Measurements from ENCODE around the gene PTGES3L.
"Not testable (repeated sequence)": the region's sequence is repeated elsewhere in the genome, so short reads cannot be mapped to it uniquely, and the experiment has no call there.

Gene PTGES3L

GRCh38 chr17:42997984-42998938 lies 18.4 kb upstream of the PTGES3L start, which contains the start of gene RPL27:
RPL27 (plus strand) TSS chr17:42998419; CDS start chr17:42998751, 332 bp downstream.
- H3K4me1 Mint-ChIP-seq (ENCODE audit: low read depth) = peaks cover 29% of the 10 kb centered on the region

GRCh38 chr17:42997390-42997983 lies 17.6 kb upstream of the PTGES3L start:
- Mint-ChIP-seq H3K4me1 (ENCODE audit: low read depth) (peaks cover 25% of the 10 kb centered on the region), H3K36me3 (peaks cover 11% of the 10 kb centered on the region), H3K4me3 (peak overlapping the region; percentile 98), H3K9me3 (ENCODE audit: low read depth) (no peaks in the 10 kb centered on the region), H3K27ac (peak overlapping the region; percentile 98), H3K27me3 (no peaks in the 10 kb centered on the region)

More at GRCh38 chr17:42997984-42998938, 18.4 kb upstream of the PTGES3L start, which contains the start of gene RPL27:
- Mint-ChIP-seq H3K36me3 (peaks cover 11% of the 10 kb centered on the region), H3K27me3 (no peaks in the 10 kb centered on the region), H3K4me3 (peak within 1 kb of the TSS; percentile 98), H3K27ac (peak within 1 kb of the TSS; percentile 98), H3K9me3 (ENCODE audit: low read depth) (no peaks in the 10 kb centered on the region)

GRCh38 chr17:42993913-42994312 lies 14.0 kb upstream of the PTGES3L start:
- not testable (repeated sequence) for H3K9me3 Mint-ChIP-seq (ENCODE audit: low read depth); H3K4me1 Mint-ChIP-seq (ENCODE audit: low read depth); H3K27me3 Mint-ChIP-seq; H3K36me3 Mint-ChIP-seq; H3K4me3 Mint-ChIP-seq; H3K27ac Mint-ChIP-seq

- no peak overlapping the region for H3K27ac Mint-ChIP-seq
- H3K36me3 Mint-ChIP-seq = peaks cover 9% of the 10 kb centered on the region
- H3K4me1 Mint-ChIP-seq (ENCODE audit: low read depth) = peaks cover 4% of the 10 kb centered on the region
- H3K4me3 Mint-ChIP-seq = no peak overlapping the region
- no peaks in the 10 kb centered on the region for H3K27me3 Mint-ChIP-seq
- no peaks in the 10 kb centered on the region for H3K9me3 Mint-ChIP-seq (ENCODE audit: low read depth)
Observed at GRCh38 chr17:42992872-42993271, 13.0 kb upstream of the PTGES3L start.

- no peak overlapping the region for H3K27ac Mint-ChIP-seq
- no peaks in the 10 kb centered on the region for H3K27me3 Mint-ChIP-seq
- no peak overlapping the region for H3K4me3 Mint-ChIP-seq
- H3K4me1 Mint-ChIP-seq (ENCODE audit: low read depth) = no peaks in the 10 kb centered on the region
- no peaks in the 10 kb centered on the region for H3K9me3 Mint-ChIP-seq (ENCODE audit: low read depth)
- peaks cover 9% of the 10 kb centered on the region for H3K36me3 Mint-ChIP-seq
Observed at GRCh38 chr17:42991471-42991870, 11.6 kb upstream of the PTGES3L start.

- H3K36me3 Mint-ChIP-seq = peaks cover 11% of the 10 kb centered on the region
- H3K27me3 Mint-ChIP-seq = no peaks in the 10 kb centered on the region
- H3K9me3 Mint-ChIP-seq (ENCODE audit: low read depth) = no peaks in the 10 kb centered on the region
- H3K27ac Mint-ChIP-seq = no peak overlapping the region
- no peak overlapping the region for H3K4me3 Mint-ChIP-seq
- H3K4me1 Mint-ChIP-seq (ENCODE audit: low read depth) = peaks cover 4% of the 10 kb centered on the region
Observed at GRCh38 chr17:42989726-42990652, 10.1 kb upstream of the PTGES3L start.

- H3K4me1 Mint-ChIP-seq (ENCODE audit: low read depth) = peaks cover 7% of the 10 kb centered on the region
- no peak overlapping the region for H3K4me3 Mint-ChIP-seq
- no peak overlapping the region for H3K27ac Mint-ChIP-seq
- peaks cover 11% of the 10 kb centered on the region for H3K36me3 Mint-ChIP-seq
- no peaks in the 10 kb centered on the region for H3K27me3 Mint-ChIP-seq
- H3K9me3 Mint-ChIP-seq (ENCODE audit: low read depth) = no peaks in the 10 kb centered on the region
Observed at GRCh38 chr17:42989141-42989540, 9.3 kb upstream of the PTGES3L start.

- no peaks in the 10 kb centered on the region for H3K27me3 Mint-ChIP-seq
- H3K27ac Mint-ChIP-seq = no peak overlapping the region
- no peak overlapping the region for H3K4me3 Mint-ChIP-seq
- peaks cover 8% of the 10 kb centered on the region for H3K36me3 Mint-ChIP-seq
- peaks cover 22% of the 10 kb centered on the region for H3K4me1 Mint-ChIP-seq (ENCODE audit: low read depth)
- no peaks in the 10 kb centered on the region for H3K9me3 Mint-ChIP-seq (ENCODE audit: low read depth)
Observed at GRCh38 chr17:42985225-42985624, 5.3 kb upstream of the PTGES3L start.

- Mint-ChIP-seq H3K4me1 (ENCODE audit: low read depth) (peaks cover 30% of the 10 kb centered on the region), H3K27ac (peak overlapping the region; percentile 64), H3K4me3 (peak overlapping the region; percentile 95), H3K36me3 (peaks cover 4% of the 10 kb centered on the region), H3K27me3 (no peaks in the 10 kb centered on the region), H3K9me3 (ENCODE audit: low read depth) (no peaks in the 10 kb centered on the region)
Observed at GRCh38 chr17:42982266-42982665, 2.4 kb upstream of the PTGES3L start.

- no peaks in the 10 kb centered on the region for H3K27me3 Mint-ChIP-seq
- peaks cover 30% of the 10 kb centered on the region for H3K4me1 Mint-ChIP-seq (ENCODE audit: low read depth)
- peaks cover 4% of the 10 kb centered on the region for H3K36me3 Mint-ChIP-seq
- no peaks in the 10 kb centered on the region for H3K9me3 Mint-ChIP-seq (ENCODE audit: low read depth)
- peak overlapping the region; percentile 77 for H3K27ac Mint-ChIP-seq
- peak overlapping the region; percentile 95 for H3K4me3 Mint-ChIP-seq
Observed at GRCh38 chr17:42980766-42981397, 1.0 kb upstream of the PTGES3L start.

GRCh38 chr17:42980274-42980765 lies 440 bp upstream of the PTGES3L start, which contains the start of gene RUNDC1:
RUNDC1 (plus strand) TSS chr17:42980565; CDS start chr17:42980577, 12 bp downstream.
- H3K4me1 Mint-ChIP-seq (ENCODE audit: low read depth) = peaks cover 30% of the 10 kb centered on the region
- H3K9me3 Mint-ChIP-seq (ENCODE audit: low read depth) = no peaks in the 10 kb centered on the region
- peak within 1 kb of the TSS; percentile 96 for H3K27ac Mint-ChIP-seq
- no peaks in the 10 kb centered on the region for H3K27me3 Mint-ChIP-seq
- H3K36me3 Mint-ChIP-seq = peaks cover 4% of the 10 kb centered on the region
- H3K4me3 Mint-ChIP-seq = peak within 1 kb of the TSS; percentile 95

- H3K4me1 Mint-ChIP-seq (ENCODE audit: low read depth) = peaks cover 10% of the 10 kb centered on the region
- H3K27me3 Mint-ChIP-seq; H3K9me3 Mint-ChIP-seq (ENCODE audit: low read depth); H3K36me3 Mint-ChIP-seq; H3K27ac Mint-ChIP-seq; H3K4me3 Mint-ChIP-seq: not testable (repeated sequence)
Observed at GRCh38 chr17:42975701-42976100, 4.2 kb downstream of the PTGES3L start.

GRCh38 chr17:42975265-42975664 lies 4.6 kb downstream of the PTGES3L start:
- Mint-ChIP-seq H3K4me3 (no peak overlapping the region), H3K27ac (no peak overlapping the region), H3K27me3 (no peaks in the 10 kb centered on the region), H3K36me3 (no peaks in the 10 kb centered on the region), H3K4me1 (ENCODE audit: low read depth) (peaks cover 8% of the 10 kb centered on the region), H3K9me3 (ENCODE audit: low read depth) (no peaks in the 10 kb centered on the region)

GRCh38 chr17:42973323-42973722 lies 6.6 kb downstream of the PTGES3L start:
- not testable (repeated sequence) for H3K4me3 Mint-ChIP-seq; H3K4me1 Mint-ChIP-seq (ENCODE audit: low read depth); H3K9me3 Mint-ChIP-seq (ENCODE audit: low read depth); H3K27me3 Mint-ChIP-seq; H3K27ac Mint-ChIP-seq; H3K36me3 Mint-ChIP-seq

Measured in activated naive CD8-positive, alpha-beta T cell (primary cell).